ENCODE measurements around the gene BRAP.
"Not testable (repeated sequence)": the region's sequence is repeated elsewhere in the genome, so short reads cannot be mapped to it uniquely, and the experiment has no call there.

The BRAP gene, protein sequence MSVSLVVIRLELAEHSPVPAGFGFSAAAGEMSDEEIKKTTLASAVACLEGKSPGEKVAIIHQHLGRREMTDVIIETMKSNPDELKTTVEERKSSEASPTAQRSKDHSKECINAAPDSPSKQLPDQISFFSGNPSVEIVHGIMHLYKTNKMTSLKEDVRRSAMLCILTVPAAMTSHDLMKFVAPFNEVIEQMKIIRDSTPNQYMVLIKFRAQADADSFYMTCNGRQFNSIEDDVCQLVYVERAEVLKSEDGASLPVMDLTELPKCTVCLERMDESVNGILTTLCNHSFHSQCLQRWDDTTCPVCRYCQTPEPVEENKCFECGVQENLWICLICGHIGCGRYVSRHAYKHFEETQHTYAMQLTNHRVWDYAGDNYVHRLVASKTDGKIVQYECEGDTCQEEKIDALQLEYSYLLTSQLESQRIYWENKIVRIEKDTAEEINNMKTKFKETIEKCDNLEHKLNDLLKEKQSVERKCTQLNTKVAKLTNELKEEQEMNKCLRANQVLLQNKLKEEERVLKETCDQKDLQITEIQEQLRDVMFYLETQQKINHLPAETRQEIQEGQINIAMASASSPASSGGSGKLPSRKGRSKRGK

DNA sequence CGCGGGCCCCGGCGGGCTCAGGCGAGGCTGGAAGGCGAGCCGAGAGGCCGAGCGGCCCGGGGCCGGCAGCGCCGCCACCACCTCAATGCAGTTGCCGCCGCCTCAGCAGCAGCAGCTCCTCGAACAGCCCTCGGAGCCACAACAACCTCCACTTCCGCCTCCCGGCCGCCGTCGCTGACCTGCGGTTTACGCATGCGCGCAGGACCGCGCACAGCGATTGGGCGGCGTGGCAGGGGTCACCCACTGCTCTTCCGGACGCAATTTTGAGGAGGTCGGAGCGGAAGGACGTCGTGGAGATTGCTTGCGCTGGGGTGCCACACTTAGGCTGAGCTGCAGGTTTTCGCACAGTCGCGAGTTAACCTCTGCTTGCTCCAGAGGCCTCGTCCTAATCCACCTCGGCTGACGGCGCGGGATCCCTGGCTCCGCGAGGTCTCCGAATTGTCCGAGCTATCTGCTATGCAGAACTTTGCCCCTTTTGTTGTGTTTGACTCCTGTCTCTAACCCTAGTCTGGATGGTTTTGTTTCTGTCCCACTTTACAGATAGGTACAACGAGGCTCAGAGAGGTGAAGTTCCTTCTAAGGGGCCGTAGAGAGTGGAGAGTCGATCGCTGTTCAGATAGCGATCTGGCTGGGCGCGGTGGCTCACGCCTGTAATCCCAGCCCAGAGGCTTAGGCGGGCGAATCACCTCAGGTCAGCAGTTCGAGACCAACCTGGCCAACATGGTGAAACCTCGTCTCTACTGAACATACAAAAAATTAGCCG, at the start of gene BRAP, which contains the start of gene ACAD10:
Gene BRAP (minus strand): TSS at position 146 of the 763 bp plus-strand sequence. CDS start 164 bp downstream, outside the sequence.
Gene ACAD10 (plus strand): TSS at position 243 of the 763 bp plus-strand sequence. CDS start 6,657 bp downstream, outside the sequence.
- peak; percentile 95 for DNase-seq (ENCODE audit: low read depth)

DNA sequence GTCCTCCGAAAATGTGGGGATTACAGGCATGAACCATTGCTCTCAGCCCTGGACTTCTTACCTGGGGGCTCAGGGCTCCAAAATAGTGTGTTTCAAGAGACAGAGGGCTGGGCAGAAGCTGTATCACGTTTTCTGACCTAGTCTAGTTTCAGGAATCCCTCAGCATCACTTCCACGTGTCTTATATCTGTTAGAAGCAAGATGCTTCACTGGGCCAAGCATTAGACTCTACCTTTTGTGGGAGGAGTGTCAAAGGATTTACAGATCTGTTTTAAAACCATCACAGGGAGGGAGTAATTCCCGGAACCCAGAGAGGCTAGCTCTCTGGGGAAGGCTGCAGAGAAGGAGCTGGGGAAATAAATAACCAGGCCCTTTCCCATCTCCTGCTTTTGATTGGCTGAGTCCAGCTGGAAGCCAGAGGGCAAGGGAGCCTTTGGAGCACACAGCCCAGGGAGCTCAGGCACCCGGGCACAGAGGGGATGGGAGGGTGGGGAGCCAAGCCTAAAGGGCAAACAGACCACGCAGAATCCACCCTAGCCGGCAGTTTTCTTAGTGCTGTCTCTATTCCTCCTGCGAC, 47.7 kb upstream of the BRAP start:
- no peak for DNase-seq (ENCODE audit: low read depth)

DNA sequence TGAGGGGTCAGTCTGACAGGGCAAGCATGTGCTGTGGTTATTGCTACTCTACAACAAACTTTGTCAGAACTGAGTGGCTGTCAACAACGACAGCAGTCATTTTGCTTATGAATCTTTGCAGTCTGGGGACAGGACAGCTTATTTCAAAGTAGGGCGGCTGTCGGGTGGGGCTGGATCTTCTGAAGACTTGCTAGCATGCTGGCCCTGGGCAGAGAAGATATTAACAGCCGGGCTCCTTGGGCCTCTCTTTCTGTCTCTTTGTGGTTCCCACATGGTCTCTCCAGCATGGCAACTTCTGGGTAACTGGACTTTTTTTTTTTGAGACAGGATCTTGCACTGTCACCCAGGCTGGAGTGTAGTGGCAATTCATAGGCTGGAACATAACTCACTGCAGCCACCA, 47.0 kb upstream of the BRAP start:
- DNase-seq (ENCODE audit: low read depth), result no peak

DNA sequence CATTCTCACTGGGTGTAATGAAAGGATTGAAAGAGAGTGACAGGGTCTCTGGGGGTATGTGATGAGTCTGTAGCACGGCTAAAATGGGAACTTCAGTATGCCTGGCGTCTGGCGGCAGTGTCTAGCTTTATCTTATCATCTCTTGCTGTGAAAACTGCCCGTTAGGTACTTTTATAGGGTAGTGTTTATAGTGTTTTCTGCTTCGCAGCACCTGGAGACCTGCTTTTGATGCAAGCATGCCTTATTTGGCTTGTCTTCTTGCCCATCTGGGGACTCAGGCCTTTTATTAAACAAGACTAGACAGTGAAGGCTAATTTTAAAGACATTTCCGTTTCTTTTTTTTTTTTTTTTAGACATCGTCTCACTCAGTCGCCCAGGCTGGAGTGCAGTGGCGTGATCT, 44.7 kb upstream of the BRAP start:
- no peak for DNase-seq (ENCODE audit: low read depth)

DNA sequence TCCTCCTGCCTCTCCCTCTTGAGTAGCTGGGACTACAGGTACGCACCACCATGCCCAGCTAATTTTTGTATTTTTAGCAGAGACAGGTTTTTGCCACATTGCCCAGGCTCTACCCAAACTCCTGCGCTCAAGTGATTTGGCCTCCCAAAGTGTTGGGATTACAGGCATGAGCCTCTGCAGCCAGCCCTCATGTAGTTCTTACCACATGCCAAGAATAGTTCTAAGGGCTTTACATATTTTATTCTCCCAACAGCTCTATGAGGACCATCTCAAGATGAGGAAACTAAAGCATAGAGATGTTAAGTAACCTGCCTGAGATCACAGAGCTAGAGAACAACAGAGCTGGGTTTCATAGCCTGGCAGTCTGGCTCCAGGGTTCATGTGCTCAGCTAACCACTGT, 43.0 kb upstream of the BRAP start:
- no peak for DNase-seq (ENCODE audit: low read depth)

DNA sequence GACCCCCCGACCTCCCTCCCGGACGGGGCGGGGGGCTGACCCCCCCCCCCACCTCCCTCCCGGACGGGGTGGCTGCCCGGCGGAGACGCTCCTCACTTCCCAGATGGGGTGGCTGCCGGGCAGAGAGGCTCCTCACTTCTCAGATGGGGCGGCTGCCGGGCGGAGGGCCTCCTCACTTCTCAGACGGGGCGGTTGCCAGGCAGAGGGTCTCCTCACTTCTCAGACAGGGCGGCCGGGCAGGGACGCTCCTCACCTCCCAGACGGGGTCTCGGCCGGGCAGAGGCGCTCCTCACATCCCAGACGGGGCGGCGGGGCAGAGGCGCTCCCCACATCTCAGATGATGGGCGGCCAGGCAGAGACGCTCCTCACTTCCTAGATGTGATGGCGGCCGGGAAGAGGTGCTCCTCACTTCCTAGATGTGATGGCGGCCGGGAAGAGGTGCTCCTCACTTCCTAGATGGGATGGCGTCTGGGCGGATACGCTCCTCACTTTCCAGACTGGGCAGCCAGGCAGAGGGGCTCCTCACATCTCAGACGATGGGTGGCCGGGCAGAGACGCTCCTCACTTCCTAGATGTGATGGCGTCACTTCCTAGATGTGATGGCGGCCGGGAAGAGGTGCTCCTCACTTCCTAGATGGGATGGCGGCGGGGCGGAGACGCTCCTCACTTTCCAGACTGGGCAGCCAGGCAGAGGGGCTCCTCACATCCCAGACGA, 38.0 kb upstream of the BRAP start:
- DNase-seq (ENCODE audit: low read depth), result not testable (repeated sequence)

DNA sequence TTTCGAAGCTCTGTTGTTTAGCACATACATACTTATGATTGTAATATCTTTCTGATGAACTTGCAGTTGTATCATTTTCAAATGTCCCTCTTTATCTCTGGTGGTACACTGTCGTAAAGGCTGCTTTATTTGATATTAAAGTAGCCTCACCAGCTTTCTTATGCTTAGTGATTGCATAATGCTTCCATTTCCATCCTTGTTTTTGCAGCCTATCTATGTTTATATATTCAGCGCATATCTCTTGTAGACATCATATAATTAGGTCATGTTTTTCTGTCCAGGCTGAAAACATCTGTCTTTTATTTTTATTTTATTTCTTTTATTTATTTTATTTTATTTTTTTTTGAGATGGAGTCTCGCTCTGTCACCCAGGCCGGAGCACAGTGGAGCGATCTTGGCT, 34.7 kb upstream of the BRAP start:
- DNase-seq (ENCODE audit: low read depth), result no peak

DNA sequence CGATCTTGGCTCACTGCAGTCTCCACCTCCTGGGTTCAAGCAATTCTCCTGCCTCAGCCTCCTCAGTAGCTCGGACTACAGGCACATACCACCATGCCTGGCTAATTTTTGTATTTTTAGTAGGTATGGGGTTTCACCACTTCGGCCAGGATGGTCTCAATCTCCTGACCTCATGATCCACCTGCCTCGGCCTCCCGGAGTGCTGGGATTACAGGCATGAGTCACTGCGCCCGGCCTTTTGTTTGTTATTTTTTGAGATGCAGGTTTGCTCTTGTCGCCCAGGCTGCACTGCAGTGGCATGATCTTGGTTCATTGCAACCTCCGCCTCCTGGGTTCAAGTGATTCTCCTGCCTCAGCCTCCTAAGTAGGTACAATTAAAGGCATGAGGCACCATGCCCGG, 33.6 kb upstream of the BRAP start:
- DNase-seq (ENCODE audit: low read depth), result not testable (repeated sequence)

DNA sequence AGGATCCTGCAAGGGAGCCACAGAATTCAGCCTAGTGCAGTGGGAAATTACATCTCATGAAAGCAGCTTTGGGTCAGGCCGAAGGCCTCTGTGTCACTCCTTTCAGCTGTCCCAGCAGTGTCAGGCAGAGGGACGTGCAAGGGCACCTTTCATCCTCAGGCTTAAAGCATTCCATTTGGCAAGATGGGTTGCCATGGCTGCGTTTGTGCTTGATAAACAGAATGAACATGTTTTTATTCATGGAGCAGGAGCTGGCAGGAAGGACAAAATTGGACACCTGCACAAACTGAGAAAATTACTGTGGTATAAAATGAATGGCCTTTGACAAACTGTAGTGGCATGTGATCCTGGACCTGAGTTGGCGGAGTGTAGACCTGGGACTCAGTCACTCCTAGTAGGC, 29.5 kb upstream of the BRAP start:
- DNase-seq (ENCODE audit: low read depth), result no peak

DNA sequence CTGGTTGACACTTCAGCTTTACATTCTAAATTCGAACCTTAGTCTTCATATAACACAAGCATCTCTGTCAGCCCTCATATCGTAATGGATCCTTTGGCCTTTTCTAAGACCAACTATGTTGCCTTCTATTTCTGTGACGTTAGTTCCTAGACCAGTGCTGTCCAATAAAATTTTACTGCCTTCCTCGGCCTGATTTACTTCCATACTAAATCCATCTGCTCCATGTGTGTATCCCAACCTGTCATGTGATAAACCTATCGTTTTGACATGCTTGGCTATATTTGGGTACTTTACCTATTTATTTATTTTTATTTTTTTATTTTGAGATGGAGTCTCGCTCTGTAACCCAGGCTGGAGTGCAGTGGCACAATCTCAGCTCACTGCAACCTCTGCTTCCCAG, 20.4 kb upstream of the BRAP start:
- DNase-seq (ENCODE audit: low read depth), result no peak

DNA sequence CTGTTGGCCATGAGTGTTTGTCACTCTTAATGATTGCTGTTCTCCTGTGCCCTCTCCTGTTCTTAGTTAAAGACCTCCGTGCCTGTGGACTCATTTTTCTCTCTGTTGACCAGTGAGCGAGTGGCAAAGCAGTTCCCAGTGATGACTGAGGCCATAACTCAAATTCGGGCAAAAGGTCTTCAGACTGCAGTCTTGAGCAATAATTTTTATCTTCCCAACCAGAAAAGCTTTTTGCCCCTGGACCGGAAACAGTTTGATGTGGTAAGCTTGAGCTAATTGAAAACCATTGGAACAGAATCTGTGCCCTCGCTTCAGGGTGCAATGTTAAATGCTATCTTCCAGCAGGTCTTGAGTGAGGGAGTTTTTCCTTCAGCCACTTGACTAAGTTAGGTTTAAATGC, 19.9 kb upstream of the BRAP start:
- DNase-seq (ENCODE audit: low read depth), result no peak

DNA sequence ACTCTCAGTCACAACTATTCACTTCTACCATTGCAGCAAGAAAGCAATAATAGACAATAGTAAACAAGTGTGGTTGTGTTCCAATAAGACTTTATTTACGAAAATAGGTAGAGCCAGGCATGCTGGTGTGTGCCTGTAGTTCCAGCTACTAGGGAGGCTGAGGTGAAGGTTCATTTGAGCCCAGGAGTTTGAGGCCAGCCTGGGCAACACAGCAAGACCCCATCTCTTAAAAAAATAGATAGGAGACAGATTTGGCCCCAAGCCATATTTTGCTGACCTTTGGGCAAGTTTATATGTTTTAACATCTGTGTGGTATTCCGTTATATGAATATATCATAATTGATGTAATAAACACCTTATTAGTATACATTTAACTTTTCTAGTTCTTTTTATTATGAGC, 14.2 kb upstream of the BRAP start:
- DNase-seq (ENCODE audit: low read depth), result no peak

DNA sequence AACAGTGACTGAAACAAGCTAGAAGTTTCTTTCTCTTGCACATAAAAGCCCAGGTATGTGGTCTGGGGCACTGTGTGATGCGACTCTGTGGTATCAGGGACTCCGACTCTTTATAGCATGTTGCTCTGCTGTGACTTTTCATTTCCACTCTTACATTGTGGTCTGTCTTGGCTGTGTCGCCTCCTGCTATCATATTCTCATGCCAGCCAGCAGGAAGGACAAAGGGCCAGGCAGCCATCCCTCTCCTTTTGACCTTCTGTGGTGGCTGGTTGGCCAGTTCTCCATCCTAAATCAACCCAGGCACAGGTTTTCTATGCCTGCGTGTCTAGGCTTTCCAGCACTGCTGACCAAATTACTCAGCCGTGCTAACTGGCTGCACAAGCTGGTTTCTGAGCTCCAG, 8.1 kb upstream of the BRAP start:
- no peak for DNase-seq (ENCODE audit: low read depth)

DNA sequence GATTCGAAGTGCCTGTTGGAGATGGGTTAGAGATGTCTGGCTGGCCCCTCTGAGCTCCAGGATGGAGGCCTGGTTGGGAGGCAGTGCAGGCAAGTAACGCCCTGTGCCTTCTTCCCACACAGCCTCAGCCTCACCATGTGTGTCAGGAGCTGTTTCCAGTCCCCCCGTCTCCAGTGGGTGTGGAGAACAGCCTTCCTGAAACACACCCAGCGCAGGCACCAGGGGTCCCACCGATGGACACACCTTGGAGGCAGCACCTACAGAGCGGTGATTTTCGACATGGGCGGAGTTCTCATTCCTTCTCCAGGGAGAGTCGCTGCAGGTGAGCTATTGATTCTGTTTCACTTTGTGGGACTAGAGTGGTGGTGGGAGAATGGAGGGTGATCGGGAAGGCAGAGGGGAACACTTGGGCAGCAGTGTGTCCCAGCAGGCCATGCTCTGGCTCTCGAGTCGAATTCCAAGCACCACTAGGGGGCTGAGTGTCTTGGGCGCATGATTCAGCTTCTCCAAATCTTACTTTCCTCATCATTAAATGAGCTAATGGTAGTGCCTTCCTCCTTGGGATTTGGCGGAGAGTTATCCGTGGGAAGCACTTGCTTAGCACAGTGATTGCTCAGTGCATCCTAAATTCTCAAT, 6.9 kb upstream of the BRAP start:
- DNase-seq (ENCODE audit: low read depth), result peak; percentile 41

DNA sequence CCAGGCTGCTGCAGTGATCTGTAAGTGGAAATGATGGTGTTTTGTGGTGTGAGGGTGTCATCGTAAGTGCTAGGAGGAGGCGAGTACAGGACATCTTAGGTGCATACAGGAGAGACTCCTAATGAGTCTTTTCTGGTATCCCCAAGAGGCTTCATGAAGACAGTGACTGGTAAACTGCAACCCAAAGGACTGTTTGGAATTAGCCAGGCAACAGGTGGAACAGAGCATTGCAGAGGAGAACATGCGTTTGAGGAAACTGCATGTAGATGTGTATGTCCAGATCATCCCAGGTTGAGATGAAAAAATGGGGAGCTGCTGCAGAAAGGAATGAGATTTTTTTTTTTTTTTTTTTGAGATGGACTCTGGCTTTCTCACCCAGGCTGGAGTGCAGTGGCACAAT, 5.5 kb upstream of the BRAP start:
- no peak for DNase-seq (ENCODE audit: low read depth)

DNA sequence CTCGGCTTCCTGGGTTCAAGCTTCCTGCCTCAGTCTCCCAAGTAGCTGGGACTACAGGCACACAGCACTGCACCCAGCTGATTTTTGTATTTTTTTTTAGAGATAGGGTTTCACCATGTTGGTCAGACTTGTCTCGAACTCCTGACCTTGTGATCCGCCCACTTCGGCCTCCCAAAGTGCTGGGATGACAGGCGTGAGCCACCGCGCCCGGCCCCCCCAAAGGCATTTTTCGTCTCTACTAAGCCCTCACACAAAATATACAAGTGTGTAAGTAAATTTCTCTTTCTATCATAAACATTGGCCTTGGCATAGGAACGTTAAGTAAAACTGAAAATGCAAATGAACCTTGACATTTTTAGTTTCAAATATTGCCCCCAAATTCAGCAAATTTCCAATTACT, 2.2 kb upstream of the BRAP start:
- no peak for DNase-seq (ENCODE audit: low read depth)

DNA sequence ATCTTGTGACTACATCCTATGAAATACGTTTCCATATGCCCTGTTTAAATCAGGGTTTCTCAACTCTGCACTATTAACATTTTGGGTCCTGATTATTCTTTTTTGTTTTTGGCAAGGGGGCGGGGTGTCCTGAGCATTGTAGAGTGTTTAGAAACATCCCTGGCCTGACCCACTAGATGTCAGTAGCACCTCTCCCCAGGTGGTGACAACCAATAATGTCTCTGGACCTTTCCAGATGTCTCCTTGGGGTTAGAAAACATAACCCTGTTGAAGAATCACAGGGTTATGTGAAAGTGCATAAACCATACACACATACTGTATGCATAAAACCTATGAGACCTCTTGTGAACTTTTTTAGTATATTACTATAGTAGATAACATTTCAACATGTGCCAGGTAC, 1.5 kb upstream of the BRAP start:
- DNase-seq (ENCODE audit: low read depth), result peak; percentile 29

DNA sequence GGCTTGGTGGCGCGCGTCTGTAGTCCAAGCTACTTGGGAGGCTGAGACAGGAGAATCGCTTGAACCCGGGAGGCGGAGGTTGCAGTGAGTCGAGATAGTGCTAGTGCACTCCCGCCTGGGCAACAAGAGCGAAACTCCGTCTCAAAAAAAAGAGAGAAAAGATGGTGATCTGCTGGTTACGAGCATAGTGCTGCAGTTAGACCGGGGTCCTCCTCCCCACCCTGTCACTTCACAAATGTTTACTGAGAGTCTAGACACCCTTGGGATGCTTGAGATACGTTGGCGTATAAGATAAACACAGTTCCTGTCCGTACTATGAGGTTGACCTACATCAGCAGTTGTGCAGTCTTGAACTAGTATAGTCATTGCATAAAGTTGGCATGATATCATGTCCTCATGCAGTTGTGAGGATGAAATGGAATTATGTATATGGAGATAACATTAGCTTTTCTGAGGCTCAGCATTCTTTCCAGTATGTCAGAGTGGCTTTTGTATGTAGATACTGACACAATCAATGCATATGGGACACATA, 884 bp upstream of the BRAP start:
- DNase-seq (ENCODE audit: low read depth), result peak; percentile 23

DNA sequence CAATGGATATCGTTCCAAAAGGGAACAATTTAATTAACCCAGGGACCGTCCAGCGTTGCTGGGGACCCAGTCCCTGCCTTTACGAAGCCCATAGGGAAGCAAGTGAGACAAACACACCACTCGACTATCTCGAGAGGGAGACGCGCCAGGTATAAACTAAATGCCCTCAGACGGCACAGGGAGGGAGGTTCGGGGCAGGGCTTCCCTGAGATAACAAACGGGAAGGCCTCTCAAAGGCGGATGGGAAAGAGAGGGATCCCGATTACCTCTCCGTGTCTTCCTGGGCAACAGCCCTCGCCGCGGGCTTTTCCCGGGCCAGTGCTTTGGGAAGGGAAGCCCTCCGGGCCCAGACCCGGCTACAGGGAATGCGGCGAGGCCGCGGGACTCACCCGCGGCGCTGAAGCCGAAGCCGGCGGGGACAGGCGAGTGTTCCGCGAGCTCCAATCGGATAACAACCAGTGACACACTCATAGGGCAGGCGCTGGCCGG, 390 bp downstream of the BRAP start:
- no peak for DNase-seq (ENCODE audit: low read depth)

DNA sequence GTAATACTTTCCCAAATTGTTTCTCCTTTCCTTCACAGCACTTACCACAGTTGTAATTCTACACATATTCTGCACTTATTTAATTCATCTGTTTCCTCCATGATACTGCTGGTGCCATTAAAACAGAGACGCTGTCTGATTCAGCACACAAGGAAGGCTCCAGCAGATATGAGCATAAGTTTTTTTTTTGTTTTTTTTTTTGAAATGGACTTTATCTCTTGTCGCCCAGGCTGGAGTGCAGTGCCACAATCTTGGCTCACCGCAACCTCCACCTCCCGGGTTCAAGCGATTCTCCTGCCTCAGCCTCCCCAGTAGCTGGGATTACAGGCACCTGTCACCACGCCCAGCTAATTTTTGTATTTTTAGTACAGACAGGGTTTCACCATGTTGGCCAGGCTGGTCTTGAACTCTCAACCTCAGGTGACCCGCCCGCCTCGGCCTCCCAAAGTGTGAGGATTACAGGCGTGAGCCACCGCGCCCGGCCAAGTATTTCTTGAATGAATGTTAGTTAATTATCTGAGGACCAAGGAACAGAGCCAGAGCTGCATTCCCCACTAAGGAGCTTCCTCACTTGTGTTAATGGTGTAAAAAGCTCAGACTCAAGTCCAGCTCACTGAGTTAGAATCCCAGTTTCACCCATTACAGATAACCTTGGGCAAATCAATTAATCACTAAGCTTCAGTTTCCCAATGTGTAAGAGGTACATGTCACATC, 1.1 kb downstream of the BRAP start:
- peak; percentile 8 for DNase-seq (ENCODE audit: low read depth)
